GM23338 (cell line): ENCODE data around the gene MPPED2. TPM values are rescaled to one million over a fixed set of nuclear protein-coding genes. Genes with fewer than 3 reads are reported as not detected.

Experiments
- ATAC-seq: fragments of 200-7000 bp; cut with Tn5 transposase; 3 replicates; pipeline ENCODE4 v1.9.1; 2020
- DNase-seq: peaks from one replicate; pipeline ENCODE4 v3.0.0-alpha.2; 2015; ENCODE audit warnings: low spot score
- H2AFZ ChIP-seq: fragments of 200-600 bp; sonication (generic); 2 replicates; pipeline ENCODE4 v1.8.0; 2016; ENCODE audit warnings: antibody characterized with exemption, mild to moderate bottlenecking, moderate library complexity
- H3F3A ChIP-seq: fragments of 200-600 bp; sonication (generic); replicated peaks from 2 replicates; pipeline ENCODE4 v1.8.0; 2017; ENCODE audit warnings: antibody characterized with exemption, mixed run types, low read depth
- H3K27ac ChIP-seq: fragments of 200-600 bp; sonication (generic); 2 replicates; pipeline ENCODE4 v1.6.1; 2016; ENCODE audit warnings: low read depth
- H3K27me3 ChIP-seq: fragments of 200-600 bp; sonication (generic); 2 replicates; pipeline ENCODE4 v1.8.0; 2016; ENCODE audit warnings: mild to moderate bottlenecking, mixed run types, moderate library complexity; ENCODE audit not compliant: insufficient read depth
- H3K36me3 ChIP-seq: fragments of 200-600 bp; sonication (generic); 2 replicates; pipeline ENCODE4 v1.8.0; 2016; ENCODE audit warnings: mild to moderate bottlenecking; ENCODE audit not compliant: insufficient read depth
- H3K4me1 ChIP-seq: fragments of 200-600 bp; sonication (generic); 2 replicates; pipeline ENCODE4 v1.8.0; 2016; ENCODE audit warnings: mild to moderate bottlenecking, moderate library complexity; ENCODE audit not compliant: insufficient read depth
- H3K4me2 ChIP-seq: fragments of 200-600 bp; sonication (generic); 2 replicates; pipeline ENCODE4 v1.7.1; 2017; ENCODE audit warnings: mixed run types
- H3K4me3 ChIP-seq: fragments of 200-600 bp; sonication (generic); 2 replicates; pipeline ENCODE4 v1.6.1; 2016; ENCODE audit warnings: mixed run types
- H3K79me2 ChIP-seq: fragments of 200-600 bp; sonication (generic); replicated peaks from 2 replicates; pipeline ENCODE4 v1.8.0; 2017; ENCODE audit warnings: mild to moderate bottlenecking; ENCODE audit not compliant: insufficient read depth
- H3K9me2 ChIP-seq: fragments of 200-600 bp; sonication (generic); 2 replicates; pipeline ENCODE4 v1.8.0; 2017; ENCODE audit not compliant: insufficient read depth
- H4K20me1 ChIP-seq: fragments of 200-600 bp; sonication (generic); replicated peaks from 2 replicates; pipeline ENCODE4 v1.8.0; 2017; ENCODE audit warnings: mild to moderate bottlenecking; ENCODE audit not compliant: insufficient read depth
- H3K27ac Mint-ChIP-seq: 2 replicates; pipeline ENCODE4 v1.8.0; 2020; ENCODE audit warnings: inconsistent platforms, mild to moderate bottlenecking, moderate library complexity, mixed read lengths
- H3K27me3 Mint-ChIP-seq: 3 replicates; pipeline ENCODE4 v1.8.0; 2022; ENCODE audit warnings: low read depth, mild to moderate bottlenecking, moderate library complexity, mixed read lengths, inconsistent platforms; ENCODE audit not compliant: insufficient read depth, poor library complexity
- H3K36me3 Mint-ChIP-seq: 3 replicates; pipeline ENCODE4 v1.8.0; 2021; ENCODE audit warnings: low read depth, mild to moderate bottlenecking, inconsistent platforms, moderate library complexity, mixed read lengths
- H3K4me1 Mint-ChIP-seq: 3 replicates; pipeline ENCODE4 v1.8.0; 2020; ENCODE audit warnings: mild to moderate bottlenecking, inconsistent platforms, mixed read lengths
- H3K4me3 Mint-ChIP-seq: 3 replicates; pipeline ENCODE4 v1.8.0; 2021; ENCODE audit warnings: moderate library complexity, mild to moderate bottlenecking, inconsistent platforms, mixed read lengths
- H3K9me3 Mint-ChIP-seq: 3 replicates; pipeline ENCODE4 v1.8.0; 2020; ENCODE audit warnings: moderate library complexity, mild to moderate bottlenecking, inconsistent platforms, mixed read lengths
- CREB1 ChIP-seq: fragments of 250-450 bp; sonication (Bioruptor Pico); IDR thresholded peaks from 2 replicates; pipeline ENCODE4 v1.5.0; 2020; ENCODE audit warnings: low read depth, mild to moderate bottlenecking, moderate library complexity
- EZH2 ChIP-seq: fragments of 200-600 bp; sonication (generic); IDR thresholded peaks from one replicate; pipeline ENCODE4 v1.8.0; 2017; ENCODE audit warnings: antibody characterized with exemption, mild to moderate bottlenecking, low read depth; ENCODE audit not compliant: unreplicated experiment
- EZH2phosphoT487 ChIP-seq: fragments of 200-600 bp; sonication (generic); IDR thresholded peaks from one replicate; pipeline ENCODE4 v1.8.1; 2018; ENCODE audit warnings: antibody characterized with exemption; ENCODE audit not compliant: unreplicated experiment
- JUNB ChIP-seq: IDR thresholded peaks from one replicate; pipeline ENCODE4 v1.6.1; 2016; ENCODE audit warnings: antibody characterized with exemption; ENCODE audit not compliant: unreplicated experiment
- NANOG ChIP-seq: IDR thresholded peaks from 2 replicates; pipeline ENCODE4 v1.6.1; 2016; ENCODE audit warnings: antibody characterized with exemption, borderline replicate concordance
- POLR2AphosphoS5 ChIP-seq: IDR thresholded peaks from 2 replicates; pipeline ENCODE4 v1.6.1; 2016; ENCODE audit warnings: antibody characterized with exemption, low read depth
- STAT1 ChIP-seq: IDR thresholded peaks from one replicate; pipeline ENCODE4 v1.6.1; 2016; ENCODE audit warnings: antibody characterized with exemption; ENCODE audit not compliant: unreplicated experiment
- ZNF114 ChIP-seq: fragments of 250-450 bp; sonication (Bioruptor Pico); IDR thresholded peaks from 2 replicates; pipeline ENCODE4 v1.5.0; 2020; ENCODE audit warnings: mild to moderate bottlenecking, moderate library complexity
- ZNF331 ChIP-seq: fragments of 250-450 bp; sonication (Bioruptor Pico); IDR thresholded peaks from 2 replicates; pipeline ENCODE4 v1.5.0; 2020; ENCODE audit warnings: low read depth, mild to moderate bottlenecking, moderate library complexity
- polyA plus RNA-seq: library from polyadenylated mRNA; unstranded; fragments of >200 nt; fragmentation: Nextera tagmentation; extraction: Ambion mirVana; gene quantifications from 2 replicates; pipeline ENCODE4 v1.2.1, GENCODE V29; 2016
- total RNA-seq: library from RNA; depleted of rRNA; stranded (reverse); fragments of >200 nt; shearing (Covaris generic); gene quantifications from 2 replicates; pipeline ENCODE4 v1.2.3, GENCODE V29; 2014
- TF ChIP-seq, protein P1 (sequence below): IDR thresholded peaks from 2 replicates; pipeline ENCODE4 v1.6.1; 2016; ENCODE audit warnings: antibody characterized with exemption
- TF ChIP-seq, protein P2 (sequence below): IDR thresholded peaks from one replicate; pipeline ENCODE4 v1.6.1; 2018; ENCODE audit warnings: antibody characterized with exemption; ENCODE audit not compliant: unreplicated experiment
- TF ChIP-seq, protein P3 (sequence below): fragments of 250-450 bp; sonication (Bioruptor Pico); IDR thresholded peaks from 2 replicates; pipeline ENCODE4 v1.5.0; 2020; ENCODE audit warnings: mild to moderate bottlenecking, moderate library complexity
- TF ChIP-seq, protein P4 (sequence below), 2 experiments: fragments of 200-600 bp in 1 of 2; sonication (generic) in 1 of 2; conservative IDR thresholded peaks; 2 replicates each; pipeline versions ENCODE4 v1.5.1 to v1.6.1; 2016 to 2017; ENCODE audit warnings: antibody characterized with exemption in 2 of 2, low read depth in 2 of 2, mild to moderate bottlenecking in 2 of 2, moderate library complexity in 1 of 2

MPPED2 gene
- total and polyA plus RNA-seq, 2 experiments from 2014 or later = 4.4 to 6.8 TPM

DNA sequence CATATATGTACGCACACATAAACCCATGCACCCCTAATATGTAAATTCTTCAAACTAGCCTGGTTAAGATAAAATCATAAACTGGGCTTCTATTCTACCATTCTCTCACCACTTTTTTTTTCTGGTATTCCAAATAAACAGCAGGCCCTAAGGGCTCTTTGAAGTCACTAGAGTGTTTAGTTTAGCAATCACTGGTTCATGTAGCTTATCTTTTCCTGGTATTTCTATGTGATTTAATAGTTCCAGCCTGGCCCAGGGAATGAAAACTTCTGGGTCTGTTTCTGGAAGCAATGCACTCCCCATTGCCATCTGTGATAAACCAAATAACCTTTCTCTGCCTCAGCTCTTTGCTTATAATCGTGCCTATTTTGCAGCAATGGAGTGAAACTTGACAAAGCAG is 10.7 kb upstream of the MPPED2 start:
- Histone ChIP-seq H3K4me3 (no peak overlapping the region), H3K4me1 (no peaks in the 10 kb centered on the region; the same call in 1 of the 2 replicates), H3K36me3 (no peaks in the 10 kb centered on the region), H3F3A (no peaks in the 10 kb centered on the region), H3K27ac (no peak overlapping the region), H3K27me3 (no peaks in the 10 kb centered on the region), H2AFZ (no peak overlapping the region), H3K4me2 (no peak overlapping the region), H4K20me1 (no peaks in the 10 kb centered on the region), H3K9me2 (no peaks in the 10 kb centered on the region), H3K79me2 (no peaks in the 10 kb centered on the region)
- Mint-ChIP-seq H3K27ac (no peak overlapping the region), H3K27me3 (peaks cover 3% of the 10 kb centered on the region), H3K4me3 (no peak overlapping the region), H3K36me3 (no peaks in the 10 kb centered on the region), H3K9me3 (no peaks in the 10 kb centered on the region), H3K4me1 (peaks cover 10% of the 10 kb centered on the region)
- no peak for TF ChIP-seq NANOG
- no peak for TF ChIP-seq EZH2phosphoT487
- TF ChIP-seq, protein P1, sequence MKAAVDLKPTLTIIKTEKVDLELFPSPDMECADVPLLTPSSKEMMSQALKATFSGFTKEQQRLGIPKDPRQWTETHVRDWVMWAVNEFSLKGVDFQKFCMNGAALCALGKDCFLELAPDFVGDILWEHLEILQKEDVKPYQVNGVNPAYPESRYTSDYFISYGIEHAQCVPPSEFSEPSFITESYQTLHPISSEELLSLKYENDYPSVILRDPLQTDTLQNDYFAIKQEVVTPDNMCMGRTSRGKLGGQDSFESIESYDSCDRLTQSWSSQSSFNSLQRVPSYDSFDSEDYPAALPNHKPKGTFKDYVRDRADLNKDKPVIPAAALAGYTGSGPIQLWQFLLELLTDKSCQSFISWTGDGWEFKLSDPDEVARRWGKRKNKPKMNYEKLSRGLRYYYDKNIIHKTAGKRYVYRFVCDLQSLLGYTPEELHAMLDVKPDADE = no peak
- no peak for TF ChIP-seq STAT1
- no peak for TF ChIP-seq EZH2
- TF ChIP-seq, protein P2, sequence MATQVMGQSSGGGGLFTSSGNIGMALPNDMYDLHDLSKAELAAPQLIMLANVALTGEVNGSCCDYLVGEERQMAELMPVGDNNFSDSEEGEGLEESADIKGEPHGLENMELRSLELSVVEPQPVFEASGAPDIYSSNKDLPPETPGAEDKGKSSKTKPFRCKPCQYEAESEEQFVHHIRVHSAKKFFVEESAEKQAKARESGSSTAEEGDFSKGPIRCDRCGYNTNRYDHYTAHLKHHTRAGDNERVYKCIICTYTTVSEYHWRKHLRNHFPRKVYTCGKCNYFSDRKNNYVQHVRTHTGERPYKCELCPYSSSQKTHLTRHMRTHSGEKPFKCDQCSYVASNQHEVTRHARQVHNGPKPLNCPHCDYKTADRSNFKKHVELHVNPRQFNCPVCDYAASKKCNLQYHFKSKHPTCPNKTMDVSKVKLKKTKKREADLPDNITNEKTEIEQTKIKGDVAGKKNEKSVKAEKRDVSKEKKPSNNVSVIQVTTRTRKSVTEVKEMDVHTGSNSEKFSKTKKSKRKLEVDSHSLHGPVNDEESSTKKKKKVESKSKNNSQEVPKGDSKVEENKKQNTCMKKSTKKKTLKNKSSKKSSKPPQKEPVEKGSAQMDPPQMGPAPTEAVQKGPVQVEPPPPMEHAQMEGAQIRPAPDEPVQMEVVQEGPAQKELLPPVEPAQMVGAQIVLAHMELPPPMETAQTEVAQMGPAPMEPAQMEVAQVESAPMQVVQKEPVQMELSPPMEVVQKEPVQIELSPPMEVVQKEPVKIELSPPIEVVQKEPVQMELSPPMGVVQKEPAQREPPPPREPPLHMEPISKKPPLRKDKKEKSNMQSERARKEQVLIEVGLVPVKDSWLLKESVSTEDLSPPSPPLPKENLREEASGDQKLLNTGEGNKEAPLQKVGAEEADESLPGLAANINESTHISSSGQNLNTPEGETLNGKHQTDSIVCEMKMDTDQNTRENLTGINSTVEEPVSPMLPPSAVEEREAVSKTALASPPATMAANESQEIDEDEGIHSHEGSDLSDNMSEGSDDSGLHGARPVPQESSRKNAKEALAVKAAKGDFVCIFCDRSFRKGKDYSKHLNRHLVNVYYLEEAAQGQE = no peak
- no peak for TF ChIP-seq JUNB
- TF ChIP-seq ZNF114 (CRISPR knock-in tag) = no peak
- TF ChIP-seq ZNF331 (CRISPR knock-in tag) = no peak
- TF ChIP-seq, protein P3, sequence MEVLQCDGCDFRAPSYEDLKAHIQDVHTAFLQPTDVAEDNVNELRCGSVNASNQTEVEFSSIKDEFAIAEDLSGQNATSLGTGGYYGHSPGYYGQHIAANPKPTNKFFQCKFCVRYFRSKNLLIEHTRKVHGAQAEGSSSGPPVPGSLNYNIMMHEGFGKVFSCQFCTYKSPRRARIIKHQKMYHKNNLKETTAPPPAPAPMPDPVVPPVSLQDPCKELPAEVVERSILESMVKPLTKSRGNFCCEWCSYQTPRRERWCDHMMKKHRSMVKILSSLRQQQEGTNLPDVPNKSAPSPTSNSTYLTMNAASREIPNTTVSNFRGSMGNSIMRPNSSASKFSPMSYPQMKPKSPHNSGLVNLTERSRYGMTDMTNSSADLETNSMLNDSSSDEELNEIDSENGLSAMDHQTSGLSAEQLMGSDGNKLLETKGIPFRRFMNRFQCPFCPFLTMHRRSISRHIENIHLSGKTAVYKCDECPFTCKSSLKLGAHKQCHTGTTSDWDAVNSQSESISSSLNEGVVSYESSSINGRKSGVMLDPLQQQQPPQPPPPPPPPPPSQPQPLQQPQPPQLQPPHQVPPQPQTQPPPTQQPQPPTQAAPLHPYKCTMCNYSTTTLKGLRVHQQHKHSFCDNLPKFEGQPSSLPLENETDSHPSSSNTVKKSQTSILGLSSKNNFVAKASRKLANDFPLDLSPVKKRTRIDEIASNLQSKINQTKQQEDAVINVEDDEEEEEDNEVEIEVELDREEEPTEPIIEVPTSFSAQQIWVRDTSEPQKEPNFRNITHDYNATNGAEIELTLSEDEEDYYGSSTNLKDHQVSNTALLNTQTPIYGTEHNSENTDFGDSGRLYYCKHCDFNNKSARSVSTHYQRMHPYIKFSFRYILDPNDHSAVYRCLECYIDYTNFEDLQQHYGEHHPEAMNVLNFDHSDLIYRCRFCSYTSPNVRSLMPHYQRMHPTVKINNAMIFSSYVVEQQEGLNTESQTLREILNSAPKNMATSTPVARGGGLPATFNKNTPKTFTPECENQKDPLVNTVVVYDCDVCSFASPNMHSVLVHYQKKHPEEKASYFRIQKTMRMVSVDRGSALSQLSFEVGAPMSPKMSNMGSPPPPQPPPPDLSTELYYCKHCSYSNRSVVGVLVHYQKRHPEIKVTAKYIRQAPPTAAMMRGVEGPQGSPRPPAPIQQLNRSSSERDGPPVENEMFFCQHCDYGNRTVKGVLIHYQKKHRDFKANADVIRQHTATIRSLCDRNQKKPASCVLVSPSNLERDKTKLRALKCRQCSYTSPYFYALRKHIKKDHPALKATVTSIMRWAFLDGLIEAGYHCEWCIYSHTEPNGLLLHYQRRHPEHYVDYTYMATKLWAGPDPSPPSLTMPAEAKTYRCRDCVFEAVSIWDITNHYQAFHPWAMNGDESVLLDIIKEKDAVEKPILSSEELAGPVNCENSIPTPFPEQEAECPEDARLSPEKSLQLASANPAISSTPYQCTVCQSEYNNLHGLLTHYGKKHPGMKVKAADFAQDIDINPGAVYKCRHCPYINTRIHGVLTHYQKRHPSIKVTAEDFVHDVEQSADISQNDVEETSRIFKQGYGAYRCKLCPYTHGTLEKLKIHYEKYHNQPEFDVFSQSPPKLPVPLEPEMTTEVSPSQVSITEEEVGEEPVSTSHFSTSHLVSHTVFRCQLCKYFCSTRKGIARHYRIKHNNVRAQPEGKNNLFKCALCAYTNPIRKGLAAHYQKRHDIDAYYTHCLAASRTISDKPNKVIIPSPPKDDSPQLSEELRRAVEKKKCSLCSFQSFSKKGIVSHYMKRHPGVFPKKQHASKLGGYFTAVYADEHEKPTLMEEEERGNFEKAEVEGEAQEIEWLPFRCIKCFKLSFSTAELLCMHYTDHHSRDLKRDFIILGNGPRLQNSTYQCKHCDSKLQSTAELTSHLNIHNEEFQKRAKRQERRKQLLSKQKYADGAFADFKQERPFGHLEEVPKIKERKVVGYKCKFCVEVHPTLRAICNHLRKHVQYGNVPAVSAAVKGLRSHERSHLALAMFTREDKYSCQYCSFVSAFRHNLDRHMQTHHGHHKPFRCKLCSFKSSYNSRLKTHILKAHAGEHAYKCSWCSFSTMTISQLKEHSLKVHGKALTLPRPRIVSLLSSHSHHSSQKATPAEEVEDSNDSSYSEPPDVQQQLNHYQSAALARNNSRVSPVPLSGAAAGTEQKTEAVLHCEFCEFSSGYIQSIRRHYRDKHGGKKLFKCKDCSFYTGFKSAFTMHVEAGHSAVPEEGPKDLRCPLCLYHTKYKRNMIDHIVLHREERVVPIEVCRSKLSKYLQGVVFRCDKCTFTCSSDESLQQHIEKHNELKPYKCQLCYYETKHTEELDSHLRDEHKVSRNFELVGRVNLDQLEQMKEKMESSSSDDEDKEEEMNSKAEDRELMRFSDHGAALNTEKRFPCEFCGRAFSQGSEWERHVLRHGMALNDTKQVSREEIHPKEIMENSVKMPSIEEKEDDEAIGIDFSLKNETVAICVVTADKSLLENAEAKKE (CRISPR knock-in tag) = no peak
- TF ChIP-seq CREB1 (CRISPR knock-in tag) = no peak
- TF ChIP-seq POLR2AphosphoS5 = no peak
- TF ChIP-seq, protein P4, sequence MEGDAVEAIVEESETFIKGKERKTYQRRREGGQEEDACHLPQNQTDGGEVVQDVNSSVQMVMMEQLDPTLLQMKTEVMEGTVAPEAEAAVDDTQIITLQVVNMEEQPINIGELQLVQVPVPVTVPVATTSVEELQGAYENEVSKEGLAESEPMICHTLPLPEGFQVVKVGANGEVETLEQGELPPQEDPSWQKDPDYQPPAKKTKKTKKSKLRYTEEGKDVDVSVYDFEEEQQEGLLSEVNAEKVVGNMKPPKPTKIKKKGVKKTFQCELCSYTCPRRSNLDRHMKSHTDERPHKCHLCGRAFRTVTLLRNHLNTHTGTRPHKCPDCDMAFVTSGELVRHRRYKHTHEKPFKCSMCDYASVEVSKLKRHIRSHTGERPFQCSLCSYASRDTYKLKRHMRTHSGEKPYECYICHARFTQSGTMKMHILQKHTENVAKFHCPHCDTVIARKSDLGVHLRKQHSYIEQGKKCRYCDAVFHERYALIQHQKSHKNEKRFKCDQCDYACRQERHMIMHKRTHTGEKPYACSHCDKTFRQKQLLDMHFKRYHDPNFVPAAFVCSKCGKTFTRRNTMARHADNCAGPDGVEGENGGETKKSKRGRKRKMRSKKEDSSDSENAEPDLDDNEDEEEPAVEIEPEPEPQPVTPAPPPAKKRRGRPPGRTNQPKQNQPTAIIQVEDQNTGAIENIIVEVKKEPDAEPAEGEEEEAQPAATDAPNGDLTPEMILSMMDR (conservative IDR thresholded peaks at IDR 0.05; ENCODE audit: low read depth in 2 of 2) = no peak
- DNase-seq (no peak), ATAC-seq (no peak)
